ENCODE data around the gene SPATS2L. TPM values are rescaled to one million over a fixed set of nuclear protein-coding genes. Genes with fewer than 3 reads are reported as not detected.

Gene SPATS2L
- total and polyA plus RNA-seq, 2 of the 13 experiments (the other 11 are each of a cell fraction or from before 2014, with no cell fraction given), result 154 to 212 TPM

DNA sequence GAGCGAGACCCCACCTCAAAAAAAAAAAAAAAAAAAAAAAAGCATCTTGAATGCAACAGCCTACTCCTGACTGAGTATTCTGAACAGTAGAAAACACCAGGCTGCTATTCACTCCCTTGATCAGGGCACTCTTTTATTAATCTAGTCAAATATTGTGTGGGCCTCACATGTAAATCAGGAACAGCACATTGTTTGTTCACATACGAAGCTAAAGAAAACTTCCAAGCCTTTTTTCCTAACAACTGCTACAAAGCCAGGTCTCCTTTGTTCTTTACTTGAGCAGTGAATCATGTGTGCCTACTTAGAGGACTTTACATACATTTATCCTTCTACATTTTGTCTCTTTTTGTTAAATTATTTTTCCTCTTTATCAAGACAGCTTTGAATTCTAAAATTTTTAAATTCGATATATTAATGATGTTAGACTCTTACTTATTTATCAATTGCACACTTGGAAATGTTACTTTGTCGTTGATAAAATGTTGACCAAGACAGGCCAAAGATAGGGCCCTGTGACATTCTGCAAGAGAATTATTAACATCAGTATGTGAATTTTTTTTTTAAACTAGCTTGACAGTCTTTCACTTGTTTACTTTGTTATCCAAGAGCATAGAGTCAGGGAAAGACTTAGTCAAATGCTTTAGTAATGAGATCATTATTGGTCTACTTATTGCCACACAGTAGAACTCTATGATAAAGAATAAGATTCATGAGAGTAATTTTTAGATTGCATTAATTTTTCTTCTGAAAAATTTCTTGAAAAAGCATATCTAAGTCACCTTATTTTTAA, 13.2 kb downstream of the SPATS2L start (continued):
- TF ChIP-seq, protein P1, sequence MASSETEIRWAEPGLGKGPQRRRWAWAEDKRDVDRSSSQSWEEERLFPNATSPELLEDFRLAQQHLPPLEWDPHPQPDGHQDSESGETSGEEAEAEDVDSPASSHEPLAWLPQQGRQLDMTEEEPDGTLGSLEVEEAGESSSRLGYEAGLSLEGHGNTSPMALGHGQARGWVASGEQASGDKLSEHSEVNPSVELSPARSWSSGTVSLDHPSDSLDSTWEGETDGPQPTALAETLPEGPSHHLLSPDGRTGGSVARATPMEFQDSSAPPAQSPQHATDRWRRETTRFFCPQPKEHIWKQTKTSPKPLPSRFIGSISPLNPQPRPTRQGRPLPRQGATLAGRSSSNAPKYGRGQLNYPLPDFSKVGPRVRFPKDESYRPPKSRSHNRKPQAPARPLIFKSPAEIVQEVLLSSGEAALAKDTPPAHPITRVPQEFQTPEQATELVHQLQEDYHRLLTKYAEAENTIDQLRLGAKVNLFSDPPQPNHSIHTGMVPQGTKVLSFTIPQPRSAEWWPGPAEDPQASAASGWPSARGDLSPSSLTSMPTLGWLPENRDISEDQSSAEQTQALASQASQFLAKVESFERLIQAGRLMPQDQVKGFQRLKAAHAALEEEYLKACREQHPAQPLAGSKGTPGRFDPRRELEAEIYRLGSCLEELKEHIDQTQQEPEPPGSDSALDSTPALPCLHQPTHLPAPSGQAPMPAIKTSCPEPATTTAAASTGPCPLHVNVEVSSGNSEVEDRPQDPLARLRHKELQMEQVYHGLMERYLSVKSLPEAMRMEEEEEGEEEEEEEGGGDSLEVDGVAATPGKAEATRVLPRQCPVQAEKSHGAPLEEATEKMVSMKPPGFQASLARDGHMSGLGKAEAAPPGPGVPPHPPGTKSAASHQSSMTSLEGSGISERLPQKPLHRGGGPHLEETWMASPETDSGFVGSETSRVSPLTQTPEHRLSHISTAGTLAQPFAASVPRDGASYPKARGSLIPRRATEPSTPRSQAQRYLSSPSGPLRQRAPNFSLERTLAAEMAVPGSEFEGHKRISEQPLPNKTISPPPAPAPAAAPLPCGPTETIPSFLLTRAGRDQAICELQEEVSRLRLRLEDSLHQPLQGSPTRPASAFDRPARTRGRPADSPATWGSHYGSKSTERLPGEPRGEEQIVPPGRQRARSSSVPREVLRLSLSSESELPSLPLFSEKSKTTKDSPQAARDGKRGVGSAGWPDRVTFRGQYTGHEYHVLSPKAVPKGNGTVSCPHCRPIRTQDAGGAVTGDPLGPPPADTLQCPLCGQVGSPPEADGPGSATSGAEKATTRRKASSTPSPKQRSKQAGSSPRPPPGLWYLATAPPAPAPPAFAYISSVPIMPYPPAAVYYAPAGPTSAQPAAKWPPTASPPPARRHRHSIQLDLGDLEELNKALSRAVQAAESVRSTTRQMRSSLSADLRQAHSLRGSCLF (CRISPR knock-in tag; IDR thresholded peaks at IDR 0.05; ENCODE audit: borderline replicate concordance), result no peak
- TF ChIP-seq ZNF563 (CRISPR knock-in tag; IDR thresholded peaks at IDR 0.05) (no peak), ZMYM3 (CRISPR knock-in tag; IDR thresholded peaks at IDR 0.05) (no peak), GABPB1 (CRISPR knock-in tag; IDR thresholded peaks at IDR 0.05) (no peak), ZNF430 (CRISPR knock-in tag; IDR thresholded peaks at IDR 0.05) (no peak), MBD4 (IDR thresholded peaks at IDR 0.05; ENCODE audit: borderline replicate concordance, low read length) (peak; percentile 45; the same call in 1 of the 2 replicates), ZNF747 (CRISPR knock-in tag; IDR thresholded peaks at IDR 0.05; ENCODE audit: borderline replicate concordance) (no peak), ZNF34 (CRISPR knock-in tag; IDR thresholded peaks at IDR 0.05; ENCODE audit: borderline replicate concordance) (no peak), ZNF75D (CRISPR knock-in tag; IDR thresholded peaks at IDR 0.05; ENCODE audit: borderline replicate concordance) (no peak), ZNF557 (CRISPR knock-in tag; IDR thresholded peaks at IDR 0.05) (no peak), NFYC (CRISPR knock-in tag; IDR thresholded peaks at IDR 0.05) (no peak), MXD4 (CRISPR knock-in tag; IDR thresholded peaks at IDR 0.05) (no peak)
- TF ChIP-seq, protein P2, sequence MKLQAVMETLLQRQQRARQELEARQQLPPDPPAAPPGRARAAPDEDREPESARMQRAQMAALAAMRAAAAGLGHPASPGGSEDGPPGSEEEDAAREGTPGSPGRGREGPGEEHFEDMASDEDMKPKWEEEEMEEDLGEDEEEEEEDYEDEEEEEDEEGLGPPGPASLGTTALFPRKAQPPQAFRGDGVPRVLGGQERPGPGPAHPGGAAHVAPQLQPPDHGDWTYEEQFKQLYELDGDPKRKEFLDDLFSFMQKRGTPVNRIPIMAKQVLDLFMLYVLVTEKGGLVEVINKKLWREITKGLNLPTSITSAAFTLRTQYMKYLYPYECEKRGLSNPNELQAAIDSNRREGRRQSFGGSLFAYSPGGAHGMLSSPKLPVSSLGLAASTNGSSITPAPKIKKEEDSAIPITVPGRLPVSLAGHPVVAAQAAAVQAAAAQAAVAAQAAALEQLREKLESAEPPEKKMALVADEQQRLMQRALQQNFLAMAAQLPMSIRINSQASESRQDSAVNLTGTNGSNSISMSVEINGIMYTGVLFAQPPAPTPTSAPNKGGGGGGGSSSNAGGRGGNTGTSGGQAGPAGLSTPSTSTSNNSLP (IDR thresholded peaks at IDR 0.05; ENCODE audit: low read depth, low read length), result peak; percentile 89
- TF ChIP-seq, protein P3, sequence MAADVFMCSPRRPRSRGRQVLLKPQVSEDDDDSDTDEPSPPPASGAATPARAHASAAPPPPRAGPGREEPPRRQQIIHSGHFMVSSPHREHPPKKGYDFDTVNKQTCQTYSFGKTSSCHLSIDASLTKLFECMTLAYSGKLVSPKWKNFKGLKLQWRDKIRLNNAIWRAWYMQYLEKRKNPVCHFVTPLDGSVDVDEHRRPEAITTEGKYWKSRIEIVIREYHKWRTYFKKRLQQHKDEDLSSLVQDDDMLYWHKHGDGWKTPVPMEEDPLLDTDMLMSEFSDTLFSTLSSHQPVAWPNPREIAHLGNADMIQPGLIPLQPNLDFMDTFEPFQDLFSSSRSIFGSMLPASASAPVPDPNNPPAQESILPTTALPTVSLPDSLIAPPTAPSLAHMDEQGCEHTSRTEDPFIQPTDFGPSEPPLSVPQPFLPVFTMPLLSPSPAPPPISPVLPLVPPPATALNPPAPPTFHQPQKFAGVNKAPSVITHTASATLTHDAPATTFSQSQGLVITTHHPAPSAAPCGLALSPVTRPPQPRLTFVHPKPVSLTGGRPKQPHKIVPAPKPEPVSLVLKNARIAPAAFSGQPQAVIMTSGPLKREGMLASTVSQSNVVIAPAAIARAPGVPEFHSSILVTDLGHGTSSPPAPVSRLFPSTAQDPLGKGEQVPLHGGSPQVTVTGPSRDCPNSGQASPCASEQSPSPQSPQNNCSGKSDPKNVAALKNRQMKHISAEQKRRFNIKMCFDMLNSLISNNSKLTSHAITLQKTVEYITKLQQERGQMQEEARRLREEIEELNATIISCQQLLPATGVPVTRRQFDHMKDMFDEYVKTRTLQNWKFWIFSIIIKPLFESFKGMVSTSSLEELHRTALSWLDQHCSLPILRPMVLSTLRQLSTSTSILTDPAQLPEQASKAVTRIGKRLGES (CRISPR knock-in tag; IDR thresholded peaks at IDR 0.05; ENCODE audit: borderline replicate concordance), result no peak
- TF ChIP-seq, protein P4, sequence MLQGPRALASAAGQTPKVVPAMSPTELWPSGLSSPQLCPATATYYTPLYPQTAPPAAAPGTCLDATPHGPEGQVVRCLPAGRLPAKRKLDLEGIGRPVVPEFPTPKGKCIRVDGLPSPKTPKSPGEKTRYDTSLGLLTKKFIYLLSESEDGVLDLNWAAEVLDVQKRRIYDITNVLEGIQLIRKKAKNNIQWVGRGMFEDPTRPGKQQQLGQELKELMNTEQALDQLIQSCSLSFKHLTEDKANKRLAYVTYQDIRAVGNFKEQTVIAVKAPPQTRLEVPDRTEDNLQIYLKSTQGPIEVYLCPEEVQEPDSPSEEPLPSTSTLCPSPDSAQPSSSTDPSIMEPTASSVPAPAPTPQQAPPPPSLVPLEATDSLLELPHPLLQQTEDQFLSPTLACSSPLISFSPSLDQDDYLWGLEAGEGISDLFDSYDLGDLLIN (CRISPR knock-in tag; IDR thresholded peaks at IDR 0.05; ENCODE audit: borderline replicate concordance), result no peak
- TF ChIP-seq, protein P5, sequence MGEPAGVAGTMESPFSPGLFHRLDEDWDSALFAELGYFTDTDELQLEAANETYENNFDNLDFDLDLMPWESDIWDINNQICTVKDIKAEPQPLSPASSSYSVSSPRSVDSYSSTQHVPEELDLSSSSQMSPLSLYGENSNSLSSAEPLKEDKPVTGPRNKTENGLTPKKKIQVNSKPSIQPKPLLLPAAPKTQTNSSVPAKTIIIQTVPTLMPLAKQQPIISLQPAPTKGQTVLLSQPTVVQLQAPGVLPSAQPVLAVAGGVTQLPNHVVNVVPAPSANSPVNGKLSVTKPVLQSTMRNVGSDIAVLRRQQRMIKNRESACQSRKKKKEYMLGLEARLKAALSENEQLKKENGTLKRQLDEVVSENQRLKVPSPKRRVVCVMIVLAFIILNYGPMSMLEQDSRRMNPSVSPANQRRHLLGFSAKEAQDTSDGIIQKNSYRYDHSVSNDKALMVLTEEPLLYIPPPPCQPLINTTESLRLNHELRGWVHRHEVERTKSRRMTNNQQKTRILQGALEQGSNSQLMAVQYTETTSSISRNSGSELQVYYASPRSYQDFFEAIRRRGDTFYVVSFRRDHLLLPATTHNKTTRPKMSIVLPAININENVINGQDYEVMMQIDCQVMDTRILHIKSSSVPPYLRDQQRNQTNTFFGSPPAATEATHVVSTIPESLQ (CRISPR knock-in tag; conservative IDR thresholded peaks at IDR 0.05), result no peak
